ENCODE measurements around the gene DIAPH1.

Gene DIAPH1

DNA sequence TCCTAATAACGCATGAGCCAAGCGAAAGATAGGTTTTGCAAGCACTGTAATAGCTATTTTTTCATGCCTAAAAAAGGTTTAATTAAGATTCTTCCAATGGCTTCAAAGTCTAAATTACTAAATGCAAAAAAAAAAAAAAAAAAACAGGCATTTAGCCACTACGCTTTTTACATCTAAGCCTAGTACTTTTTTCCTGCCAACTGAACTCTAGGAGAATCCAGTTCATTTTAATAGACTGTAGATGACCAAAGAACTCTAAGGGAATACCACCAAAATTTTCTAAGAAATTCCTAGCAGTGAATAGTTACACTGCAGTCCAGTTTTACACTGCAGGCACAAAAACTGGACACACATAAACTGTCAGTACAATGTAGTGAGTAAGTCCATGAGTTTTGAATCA is 9.8 kb downstream of the DIAPH1 start:
- TF ChIP-seq, protein P1, sequence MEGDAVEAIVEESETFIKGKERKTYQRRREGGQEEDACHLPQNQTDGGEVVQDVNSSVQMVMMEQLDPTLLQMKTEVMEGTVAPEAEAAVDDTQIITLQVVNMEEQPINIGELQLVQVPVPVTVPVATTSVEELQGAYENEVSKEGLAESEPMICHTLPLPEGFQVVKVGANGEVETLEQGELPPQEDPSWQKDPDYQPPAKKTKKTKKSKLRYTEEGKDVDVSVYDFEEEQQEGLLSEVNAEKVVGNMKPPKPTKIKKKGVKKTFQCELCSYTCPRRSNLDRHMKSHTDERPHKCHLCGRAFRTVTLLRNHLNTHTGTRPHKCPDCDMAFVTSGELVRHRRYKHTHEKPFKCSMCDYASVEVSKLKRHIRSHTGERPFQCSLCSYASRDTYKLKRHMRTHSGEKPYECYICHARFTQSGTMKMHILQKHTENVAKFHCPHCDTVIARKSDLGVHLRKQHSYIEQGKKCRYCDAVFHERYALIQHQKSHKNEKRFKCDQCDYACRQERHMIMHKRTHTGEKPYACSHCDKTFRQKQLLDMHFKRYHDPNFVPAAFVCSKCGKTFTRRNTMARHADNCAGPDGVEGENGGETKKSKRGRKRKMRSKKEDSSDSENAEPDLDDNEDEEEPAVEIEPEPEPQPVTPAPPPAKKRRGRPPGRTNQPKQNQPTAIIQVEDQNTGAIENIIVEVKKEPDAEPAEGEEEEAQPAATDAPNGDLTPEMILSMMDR (IDR thresholded peaks at IDR 0.05; ENCODE audit: low read depth, low read length): no peak
- no peak overlapping the region for H3K4me3 ChIP-seq (ENCODE audit: low read depth, low read length)

DNA sequence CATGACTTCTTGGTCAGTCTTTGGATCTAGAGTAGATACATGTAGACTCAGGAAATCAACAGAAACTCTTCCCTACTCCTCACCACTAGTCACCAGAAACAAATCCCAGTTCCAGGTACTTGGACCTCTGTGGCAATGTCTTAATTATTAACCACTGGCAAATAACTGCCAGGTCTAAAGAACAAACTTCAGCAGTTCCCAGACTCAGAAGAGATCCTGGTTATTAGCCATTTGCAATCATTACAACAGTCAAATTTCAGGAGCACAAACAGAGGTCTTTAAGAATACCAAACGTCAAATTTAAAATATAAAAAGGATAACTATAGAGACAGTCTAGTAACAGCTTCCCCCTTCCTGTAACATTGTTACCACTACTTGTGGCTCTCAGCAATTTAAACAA is 10.2 kb downstream of the DIAPH1 start:
- TF ChIP-seq, protein P1 (IDR thresholded peaks at IDR 0.05; ENCODE audit: low read depth, low read length): no peak

GRCh38 chr5:141608046-141608445 is 10.8 kb downstream of the DIAPH1 start:
- H3K4me3 ChIP-seq (ENCODE audit: low read depth, low read length): no peak overlapping the region
- TF ChIP-seq, protein P1 (IDR thresholded peaks at IDR 0.05; ENCODE audit: low read depth, low read length): no peak

More for the DNA sequence above, 10.2 kb downstream of the DIAPH1 start:
- H3K4me3 ChIP-seq (ENCODE audit: low read depth, low read length): no peak overlapping the region

DNA sequence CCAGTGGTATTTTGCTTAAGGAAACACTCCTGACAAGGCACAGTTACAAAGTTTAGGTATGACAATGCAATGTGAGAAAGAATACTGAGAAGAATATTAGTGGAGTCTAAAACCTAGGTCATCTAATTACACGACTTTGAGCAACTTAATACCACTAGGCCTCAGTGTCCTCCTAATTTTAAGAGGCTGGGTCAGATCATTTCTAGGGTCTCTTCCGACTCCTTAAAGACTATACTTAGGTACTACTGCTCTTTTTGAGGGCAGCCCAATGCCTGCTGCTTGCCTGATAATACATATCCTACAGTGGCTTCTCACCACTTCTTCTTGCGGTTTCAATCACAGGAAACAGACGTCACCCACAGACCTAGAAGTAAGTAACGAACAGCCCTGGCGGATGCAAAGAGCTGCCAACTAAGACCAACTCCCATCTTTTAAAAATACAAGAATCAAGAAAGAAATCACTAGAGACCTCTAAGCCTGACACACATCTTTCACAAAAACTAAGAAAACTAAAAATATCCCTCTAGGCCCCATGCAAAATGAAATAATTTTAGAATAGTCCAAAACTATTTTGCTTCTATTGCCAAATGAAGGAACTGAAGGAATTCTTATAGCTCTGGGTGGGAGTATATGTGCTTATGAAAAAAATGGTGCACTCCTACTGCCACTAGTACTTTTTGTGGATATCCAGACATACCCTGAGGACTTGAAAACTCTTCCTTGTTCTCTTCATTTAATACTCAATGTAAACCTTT is 13.1 kb downstream of the DIAPH1 start:
- TF ChIP-seq, protein P1 (IDR thresholded peaks at IDR 0.05; ENCODE audit: low read depth, low read length): no peak
- H3K4me3 ChIP-seq (ENCODE audit: low read depth, low read length): no peak overlapping the region

DNA sequence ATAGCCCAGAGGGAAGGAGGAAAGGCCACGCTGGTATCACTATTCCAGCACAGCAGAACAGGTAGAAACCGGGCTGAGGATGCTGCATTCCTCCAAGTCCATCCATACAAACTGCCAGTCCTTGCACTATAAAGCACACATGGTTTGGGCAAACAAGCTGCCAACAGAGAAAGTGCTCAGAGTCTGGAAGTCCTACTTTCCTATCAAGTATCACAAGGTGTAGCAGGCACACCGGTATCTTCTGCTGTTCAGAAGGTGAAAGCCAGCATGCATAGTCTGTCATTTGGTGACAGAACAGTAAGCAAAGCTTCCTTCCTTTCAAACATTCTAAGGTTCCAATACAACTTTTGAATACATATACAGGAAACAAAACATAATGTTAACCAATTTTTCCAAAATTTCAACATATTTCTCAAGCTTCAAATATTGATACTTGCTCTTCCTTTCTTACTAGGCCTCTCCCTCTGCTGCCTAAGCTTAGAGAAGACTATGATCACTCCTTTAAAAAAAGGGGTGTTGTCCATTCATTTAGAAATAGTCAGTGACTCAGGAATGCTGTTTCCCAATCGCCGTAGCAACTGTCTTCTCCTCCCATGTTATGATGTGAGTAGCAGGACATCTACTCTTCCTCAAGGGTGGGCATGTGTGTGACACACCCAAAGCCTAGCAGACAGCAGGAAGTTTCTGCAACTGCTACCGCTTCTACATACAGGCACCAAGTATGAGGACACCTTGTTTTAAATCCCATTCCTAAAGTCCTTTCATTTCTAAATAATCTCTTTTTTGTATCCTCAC is 14.7 kb downstream of the DIAPH1 start:
- H3K4me3 ChIP-seq (ENCODE audit: low read depth, low read length): no peak overlapping the region
- TF ChIP-seq, protein P1 (IDR thresholded peaks at IDR 0.05; ENCODE audit: low read depth, low read length): no peak

- TF ChIP-seq, protein P1 (IDR thresholded peaks at IDR 0.05; ENCODE audit: low read depth, low read length): no peak
Measured at GRCh38 chr5:141602606-141603005, 16.2 kb downstream of the DIAPH1 start.

More at GRCh38 chr5:141602606-141603005, 16.2 kb downstream of the DIAPH1 start:
- H3K4me3 ChIP-seq (ENCODE audit: low read depth, low read length): no peak overlapping the region
